Loucy (cell line): ENCODE results near the gene ZNG1B.
"Not testable (repeated sequence)": the region's sequence is repeated elsewhere in the genome, so short reads cannot be mapped to it uniquely, and the experiment has no call there.

Experiments
- CTCF ChIP-seq: fragments of 200-600 bp; sonication (generic); conservative IDR thresholded peaks from 2 replicates; pipeline ENCODE4 v1.5.1; 2014; ENCODE audit warnings: mild to moderate bottlenecking, antibody characterized with exemption, low read length
- EZH2phosphoT487 ChIP-seq: fragments of 200-600 bp; IDR thresholded peaks from 2 replicates; pipeline ENCODE4 v1.6.1; 2018; ENCODE audit warnings: antibody characterized with exemption, mild to moderate bottlenecking, moderate library complexity, borderline replicate concordance

- TF ChIP-seq CTCF, EZH2phosphoT487: not testable (repeated sequence)
These were observed 78.0 kb downstream of the ZNG1B start for GRCh38 chr2:113515457-113515856.
